Skin epidermis (tissue), 12 donors: ENCODE measurements around the gene KIF3A.

Source experiments
- H3K27ac ChIP-seq, 21 experiments: fragments of 200-600 bp; sonication (generic) in 11 of 21; one replicate each; pipeline ENCODE4 v1.5.0; 2020; ENCODE audit warnings: mild to moderate bottlenecking in 3 of 21, inconsistent platforms in 2 of 21, moderate library complexity in 2 of 21
- H3K4me3 ChIP-seq, 7 experiments: fragments of 200-600 bp; sonication (generic) in 2 of 7; one replicate each; pipeline ENCODE4 v1.5.0; 2020; ENCODE audit warnings: inconsistent platforms in 2 of 7, mild to moderate bottlenecking in 2 of 7, moderate library complexity in 1 of 7

KIF3A gene

DNA sequence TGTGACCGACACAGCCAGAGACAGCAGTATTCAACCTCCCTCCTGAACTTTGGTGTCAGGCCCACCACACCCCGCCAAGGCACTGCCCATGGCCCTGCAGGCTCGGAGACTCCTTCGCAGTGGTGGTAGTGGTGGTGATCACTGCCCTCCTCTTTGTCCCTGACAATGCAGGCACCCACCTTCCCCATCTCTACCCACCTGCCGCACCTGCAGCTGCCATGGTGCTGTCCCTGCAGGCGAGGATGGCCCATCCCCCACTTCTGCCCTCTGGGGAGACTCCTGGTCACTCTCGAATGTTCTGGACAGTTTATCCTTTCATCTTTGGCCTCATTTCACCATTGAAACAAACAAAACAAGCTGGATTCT lies 67.9 kb downstream of the KIF3A start:
- Histone ChIP-seq H3K4me3 (no peak overlapping the region), H3K27ac (no peak overlapping the region)

DNA sequence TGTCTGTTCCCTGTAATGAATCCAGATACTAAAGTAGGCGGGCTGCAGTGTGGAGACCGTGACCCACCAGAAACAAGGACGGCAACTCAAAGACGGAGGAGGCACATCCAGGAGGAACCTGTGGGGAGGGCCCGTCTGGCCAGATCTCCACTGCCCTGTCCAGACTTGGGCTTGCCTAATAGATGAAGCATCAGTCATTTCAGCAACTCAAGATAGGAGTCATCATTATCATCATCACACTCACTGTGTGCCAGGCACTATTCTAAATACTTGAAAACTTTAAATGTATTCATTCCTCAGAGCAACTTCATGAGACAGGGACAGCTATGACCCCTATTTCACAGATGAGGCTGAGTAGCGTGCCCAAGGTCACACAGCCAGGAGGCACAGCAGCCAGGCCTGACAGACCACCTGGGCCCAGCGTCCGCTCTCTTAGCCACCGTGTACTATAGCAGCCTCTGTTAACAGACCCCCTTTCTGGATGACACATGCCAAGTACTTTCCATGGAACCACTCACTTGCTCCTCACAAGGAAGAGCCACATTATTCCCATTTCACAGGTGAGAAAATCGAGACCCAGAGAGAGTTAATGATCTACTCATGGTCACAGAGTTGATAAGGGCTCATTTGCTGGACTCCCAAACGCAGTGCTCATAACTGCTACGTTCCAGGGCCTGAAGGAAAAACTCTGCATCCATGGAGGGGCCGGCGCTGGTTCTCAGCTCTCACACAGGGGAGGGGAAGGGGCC lies 68.5 kb downstream of the KIF3A start:
- H3K4me3 ChIP-seq = no peak overlapping the region

GRCh38 chr5:132667761-132668705 lies 69.3 kb downstream of the KIF3A start:
- H3K27ac ChIP-seq = no peak overlapping the region

More for the DNA sequence above, 68.5 kb downstream of the KIF3A start:
- H3K27ac ChIP-seq = no peak overlapping the region

DNA sequence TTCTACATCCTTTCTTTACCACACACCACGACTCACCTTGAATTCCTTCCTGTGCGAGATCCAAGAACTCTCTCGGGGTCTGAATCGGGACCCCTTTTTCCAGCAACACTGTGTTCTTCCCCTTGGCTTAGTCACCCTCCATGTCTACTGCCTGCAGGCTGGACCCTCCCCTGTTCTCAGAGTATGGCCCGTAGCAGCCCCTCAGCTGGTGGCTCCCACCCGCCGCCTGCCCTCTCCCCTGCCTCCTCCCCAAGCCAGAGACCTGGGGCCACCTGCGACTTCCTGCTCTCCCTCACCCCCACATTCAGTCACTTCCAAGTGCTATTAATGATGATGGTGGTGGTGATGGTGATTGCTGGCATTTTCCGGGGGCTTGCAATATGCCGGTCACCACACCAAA lies 70.0 kb downstream of the KIF3A start:
- Histone ChIP-seq H3K4me3 (no peak overlapping the region), H3K27ac (no peak overlapping the region)

More at GRCh38 chr5:132667761-132668705, 69.3 kb downstream of the KIF3A start:
- H3K4me3 ChIP-seq = no peak overlapping the region

DNA sequence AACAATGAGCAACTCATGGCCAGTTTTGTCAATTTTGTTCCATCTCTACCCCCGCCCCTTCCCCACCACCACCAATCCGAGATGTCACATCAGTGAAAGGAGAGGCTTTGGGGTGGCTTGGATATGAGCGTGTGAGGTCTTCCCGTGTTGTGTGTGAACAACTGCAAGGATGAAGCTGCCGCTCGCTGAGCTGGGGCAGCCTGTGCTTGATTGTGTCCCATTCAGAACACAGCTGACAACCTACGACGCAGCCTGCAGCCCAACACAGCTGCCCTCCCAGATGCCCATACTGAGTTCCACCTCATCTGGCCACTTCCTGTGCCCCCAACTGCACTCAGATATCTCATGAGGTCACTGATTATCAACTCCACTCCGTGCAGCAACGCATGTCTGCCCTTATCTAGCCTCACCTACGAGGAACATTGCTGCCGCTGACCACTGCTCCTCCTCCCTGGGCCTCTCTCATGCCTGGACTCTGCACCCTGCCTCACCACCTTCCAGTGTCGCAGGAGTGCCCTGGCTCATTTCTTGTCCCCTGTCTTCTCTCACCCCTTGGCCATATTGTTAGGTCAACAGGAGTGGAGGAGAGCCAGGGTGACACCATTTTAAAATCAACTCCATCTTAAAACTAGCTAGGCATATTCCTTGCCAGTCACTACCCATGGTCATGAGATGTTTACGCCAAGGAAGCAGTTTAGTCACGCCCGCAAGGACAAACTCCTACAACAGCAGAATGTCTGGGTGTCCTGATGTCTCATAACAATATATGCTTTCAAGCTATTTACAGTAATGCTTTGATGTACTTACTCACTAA lies 70.8 kb downstream of the KIF3A start:
- H3K27ac ChIP-seq = no peak overlapping the region
- H3K4me3 ChIP-seq = no peak overlapping the region

DNA sequence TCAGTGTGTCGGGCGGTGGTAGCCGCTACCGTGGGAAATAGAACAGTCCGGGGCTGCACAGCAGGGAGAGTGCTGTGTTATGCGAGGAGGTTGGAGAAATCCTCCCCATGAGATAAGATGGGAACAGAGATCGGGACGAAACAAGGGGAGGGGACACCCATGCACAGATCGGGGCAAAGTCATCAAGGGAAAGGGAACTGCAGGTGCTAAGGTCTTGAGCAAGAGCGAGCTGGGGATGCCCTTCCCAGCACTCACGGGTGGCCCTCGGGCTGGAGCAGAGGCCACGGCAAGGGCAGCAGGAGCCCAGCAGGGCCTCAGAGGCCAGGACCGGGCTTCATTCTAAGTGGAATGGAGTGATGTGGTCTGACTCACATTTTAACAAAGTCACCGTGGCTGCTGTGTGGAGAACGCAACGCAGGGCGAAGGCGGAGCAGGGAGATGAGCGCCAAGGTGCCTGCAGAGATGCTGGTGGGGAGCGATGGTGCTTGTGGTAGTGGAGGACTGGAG lies 71.7 kb downstream of the KIF3A start:
- H3K27ac ChIP-seq = no peak overlapping the region

DNA sequence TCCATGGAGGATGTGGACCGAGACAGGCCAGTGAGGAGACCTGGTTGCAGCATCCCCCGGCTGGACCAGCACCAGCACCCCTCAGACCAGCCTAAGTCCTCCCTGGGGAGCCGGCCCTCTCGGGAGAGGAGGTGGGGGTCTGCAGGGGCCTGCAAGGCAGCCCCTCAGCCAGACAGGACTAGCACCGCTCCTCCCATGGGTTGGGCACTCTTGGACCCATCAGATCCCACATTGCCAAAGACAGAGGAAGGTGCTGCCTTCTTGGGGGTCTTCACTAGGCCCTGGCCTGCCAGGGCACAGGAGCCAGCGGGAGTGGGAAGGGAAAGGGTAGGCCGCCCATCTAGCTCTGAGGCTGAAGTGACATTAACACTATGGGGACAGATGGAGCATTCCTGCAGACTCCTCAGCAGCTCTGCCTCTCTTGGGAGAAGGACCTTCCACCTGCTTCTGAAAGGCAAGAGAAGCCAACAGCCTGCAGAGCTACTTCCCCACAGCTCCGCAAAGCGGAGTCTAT lies 72.6 kb downstream of the KIF3A start:
- Histone ChIP-seq H3K27ac (no peak overlapping the region), H3K4me3 (no peak overlapping the region)

More for the DNA sequence above, 71.7 kb downstream of the KIF3A start:
- no peak overlapping the region for H3K4me3 ChIP-seq

GRCh38 chr5:132663771-132664695 lies 73.3 kb downstream of the KIF3A start:
- H3K4me3 ChIP-seq = no peak overlapping the region
- H3K27ac ChIP-seq = peak overlapping the region in 4 of 21 experiments; percentile 13 to 52 (median 36)

DNA sequence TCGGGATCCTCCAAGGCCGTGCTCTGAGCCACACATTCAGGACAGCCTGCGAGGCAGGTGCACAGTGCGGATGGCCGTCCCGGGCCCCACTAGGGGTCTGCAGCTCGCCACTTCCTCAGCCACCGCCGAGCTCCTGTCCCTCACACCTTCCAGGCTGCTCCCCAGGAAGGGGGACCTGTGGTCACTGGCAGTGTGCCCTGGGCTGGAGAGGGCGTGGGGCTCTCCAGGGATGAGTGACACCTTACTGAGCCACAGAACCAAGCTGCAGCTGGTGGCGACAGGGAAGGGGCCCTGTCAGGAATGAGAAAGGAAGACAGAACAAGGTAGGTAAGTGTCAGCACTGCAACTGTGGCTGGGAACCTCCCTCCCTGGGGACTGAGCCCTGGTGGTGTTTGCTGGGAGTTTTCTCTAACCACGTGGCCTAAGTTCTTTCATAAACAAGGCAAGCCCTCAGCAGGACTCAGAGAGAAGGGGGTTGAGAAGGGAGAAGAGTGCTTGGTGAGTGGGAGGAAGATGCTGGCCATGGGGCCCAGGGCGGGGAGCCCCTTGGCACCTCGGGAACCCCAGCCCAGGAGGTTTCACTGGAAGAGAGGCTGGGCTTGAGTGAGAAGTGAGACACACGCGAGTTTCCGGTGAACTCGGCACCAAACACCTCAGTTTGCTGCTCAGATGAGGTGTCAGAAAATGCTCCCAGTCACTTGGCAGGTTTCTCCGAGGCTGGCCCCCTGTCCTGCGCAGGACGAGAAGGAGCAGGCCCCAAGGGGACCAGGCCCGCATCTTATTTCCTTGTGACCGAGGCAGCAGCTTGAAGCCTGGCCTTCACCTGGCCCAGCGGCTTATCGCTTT lies 74.2 kb downstream of the KIF3A start:
- Histone ChIP-seq H3K27ac (peak overlapping the region in 5 of 21 experiments; percentile 13 to 63 (median 42)), H3K4me3 (no peak overlapping the region)

DNA sequence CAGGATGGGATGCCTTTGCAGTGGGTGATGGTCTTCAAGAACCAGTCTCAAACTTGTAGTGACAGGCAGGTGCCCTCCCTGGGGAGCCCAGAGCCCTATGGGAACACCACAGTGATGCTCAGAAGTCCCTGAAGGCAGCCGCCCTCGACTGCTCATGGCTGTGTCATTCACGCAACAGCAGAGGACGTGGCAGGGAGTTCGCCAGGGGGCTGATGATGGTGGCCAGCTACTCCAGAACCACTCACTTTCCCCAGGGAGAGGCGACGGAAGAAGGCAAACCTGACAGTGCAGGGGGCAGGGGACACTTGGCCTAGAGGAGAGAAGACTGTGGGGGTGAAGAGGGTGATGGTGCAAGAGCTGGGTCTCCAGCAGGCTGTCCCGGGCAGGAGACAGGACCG lies 75.3 kb downstream of the KIF3A start:
- no peak overlapping the region for H3K27ac ChIP-seq
- no peak overlapping the region for H3K4me3 ChIP-seq

DNA sequence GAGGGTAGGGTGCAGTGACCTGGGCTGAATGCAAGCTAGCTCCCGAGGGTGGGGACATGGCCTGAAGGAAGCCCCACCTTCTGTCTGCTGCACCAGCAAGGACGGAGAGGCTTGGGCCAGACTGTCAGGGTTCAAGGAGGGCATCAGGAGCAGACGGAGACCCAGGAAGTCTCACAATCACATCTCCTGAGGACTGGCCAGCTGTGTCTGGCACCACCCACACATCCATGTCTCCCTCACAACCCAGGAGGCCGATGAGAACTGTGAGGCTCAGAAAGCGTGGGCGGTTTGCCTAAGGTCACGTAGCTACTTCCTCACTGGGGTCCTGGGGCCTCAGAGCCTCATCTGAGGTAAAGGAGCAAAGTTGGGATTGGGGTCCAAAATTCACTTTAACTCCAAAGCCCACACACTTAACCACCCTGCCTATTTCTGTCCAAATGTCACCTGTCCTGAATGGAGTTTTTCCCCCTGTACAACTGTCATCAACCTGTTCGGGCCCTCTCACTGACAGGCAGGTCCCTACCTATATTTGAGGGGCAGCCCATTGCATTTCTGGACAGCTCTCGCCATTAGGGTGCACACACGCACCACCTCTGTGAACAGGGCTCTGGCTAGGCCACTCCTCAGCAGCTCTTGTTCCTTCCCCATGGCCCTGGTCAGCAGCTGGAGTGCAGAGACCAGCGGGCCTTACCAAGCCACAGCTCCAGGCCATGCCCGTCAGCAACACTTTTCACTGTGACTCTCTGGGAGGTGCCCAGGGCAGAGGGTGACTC lies 75.9 kb downstream of the KIF3A start:
- H3K4me3 ChIP-seq = no peak overlapping the region
- H3K27ac ChIP-seq = no peak overlapping the region

- H3K4me3 ChIP-seq = no peak overlapping the region
- no peak overlapping the region for H3K27ac ChIP-seq
Observed at GRCh38 chr5:132659598-132660493, 77.5 kb downstream of the KIF3A start.

- Histone ChIP-seq H3K27ac (no peak overlapping the region), H3K4me3 (no peak overlapping the region)
Observed at GRCh38 chr5:132658381-132659302, 78.7 kb downstream of the KIF3A start.

DNA sequence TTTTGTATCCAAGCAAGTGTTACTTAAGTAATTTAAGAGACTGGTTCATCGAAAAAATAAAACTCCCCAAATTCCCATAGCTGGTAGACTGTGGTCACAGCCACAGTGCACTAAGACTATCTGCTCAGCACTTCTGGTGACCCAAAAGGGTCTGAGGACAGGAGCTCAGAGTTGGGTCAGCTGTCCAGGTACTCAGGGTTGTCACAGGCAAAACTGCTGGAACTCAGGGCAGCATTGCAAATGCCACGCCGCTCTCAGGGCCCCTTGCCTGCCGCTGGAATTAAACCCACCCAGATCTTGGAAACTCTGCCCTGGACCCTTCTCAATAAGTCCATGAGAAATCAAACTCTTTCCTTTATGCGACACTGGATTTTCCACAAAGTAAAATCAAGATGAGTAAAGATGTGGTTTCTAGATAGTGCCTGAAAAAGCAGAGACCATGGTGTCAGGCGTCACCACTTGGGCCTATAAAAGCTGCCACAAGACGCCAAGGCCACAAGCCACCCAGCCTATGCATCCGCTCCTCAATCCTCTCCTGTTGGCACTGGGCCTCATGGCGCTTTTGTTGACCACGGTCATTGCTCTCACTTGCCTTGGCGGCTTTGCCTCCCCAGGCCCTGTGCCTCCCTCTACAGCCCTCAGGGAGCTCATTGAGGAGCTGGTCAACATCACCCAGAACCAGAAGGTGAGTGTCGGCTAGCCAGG lies 79.5 kb downstream of the KIF3A start, which contains the start of gene IL13:
Gene IL13, plus strand, starts transcription at position 498 of the 705 bp plus-strand sequence. Its CDS starts 14 bp downstream, at position 512.
- H3K27ac ChIP-seq = no peak within 1 kb of the TSS
- no peak within 1 kb of the TSS for H3K4me3 ChIP-seq
